Endothelial cell (in vitro differentiated cells): ENCODE results near the gene LTB4R. TPM values are rescaled to one million over a fixed set of nuclear protein-coding genes. Genes with fewer than 3 reads are reported as not detected.
"Not testable (repeated sequence)": the region's sequence is repeated elsewhere in the genome, so short reads cannot be mapped to it uniquely, and the experiment has no call there.

Source experiments
- DNase-seq: peaks from one replicate; pipeline ENCODE4 v3.0.0; 2021; ENCODE audit warnings: low spot score
- H3K27ac Mint-ChIP-seq: one replicate; pipeline ENCODE4 v1.8.0; 2021; ENCODE audit warnings: mixed read lengths, inconsistent platforms; ENCODE audit not compliant: unreplicated experiment
- H3K27me3 Mint-ChIP-seq: one replicate; pipeline ENCODE4 v1.8.0; 2021; ENCODE audit warnings: mild to moderate bottlenecking, moderate library complexity, mixed read lengths, inconsistent platforms; ENCODE audit not compliant: unreplicated experiment
- H3K36me3 Mint-ChIP-seq: one replicate; pipeline ENCODE4 v1.8.0; 2021; ENCODE audit warnings: mild to moderate bottlenecking, low read depth, mixed read lengths, inconsistent platforms; ENCODE audit not compliant: unreplicated experiment
- H3K4me1 Mint-ChIP-seq: one replicate; pipeline ENCODE4 v1.8.0; 2021; ENCODE audit warnings: mild to moderate bottlenecking, mixed read lengths, inconsistent platforms; ENCODE audit not compliant: unreplicated experiment
- H3K4me3 Mint-ChIP-seq: one replicate; pipeline ENCODE4 v1.8.0; 2021; ENCODE audit warnings: mild to moderate bottlenecking, mixed read lengths, inconsistent platforms; ENCODE audit not compliant: unreplicated experiment
- H3K9me3 Mint-ChIP-seq: one replicate; pipeline ENCODE4 v1.8.0; 2021; ENCODE audit warnings: mixed read lengths, inconsistent platforms; ENCODE audit not compliant: unreplicated experiment
- total RNA-seq: library from RNA; stranded (reverse); fragmentation: NEBNext Ultra II Directional; extraction: Animal tissue kit (Norgen Biotek cat#: 25700); gene quantifications from one replicate; pipeline ENCODE4 v1.2.1, GENCODE V29; 2021; ENCODE audit not compliant: unreplicated experiment
- TF ChIP-seq, protein P1 (sequence below): fragments of 200-600 bp; sonication (generic); IDR thresholded peaks from one replicate; pipeline ENCODE4 v1.5.0; 2021; ENCODE audit warnings: antibody characterized with exemption; ENCODE audit not compliant: unreplicated experiment

Gene LTB4R
- total RNA-seq, 1 donor from 2014 or later = 9.5 TPM

DNA sequence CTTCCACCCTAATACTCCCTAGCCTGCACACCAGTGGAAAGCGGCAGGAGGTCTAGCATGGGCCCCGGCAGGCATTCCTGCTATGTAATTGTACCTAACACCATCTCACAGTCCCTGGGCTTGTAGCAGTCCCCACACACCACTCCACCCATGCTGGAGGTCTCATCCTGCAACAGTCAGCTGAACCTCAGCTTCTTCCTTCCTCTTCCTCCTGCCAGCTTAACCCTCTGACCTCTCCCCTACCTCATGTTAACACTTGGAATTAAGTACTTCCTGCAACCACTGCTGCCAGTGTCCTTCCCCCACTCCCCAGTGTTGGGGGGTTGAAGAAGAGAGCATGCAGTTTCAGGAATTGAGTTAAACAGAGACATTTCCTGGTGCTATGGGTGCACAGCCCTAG is 16.0 kb downstream of the LTB4R start:
- no peaks in the 10 kb centered on the region for H3K9me3 Mint-ChIP-seq
- H3K27me3 Mint-ChIP-seq = peaks cover 18% of the 10 kb centered on the region
- H3K4me1 Mint-ChIP-seq = peaks cover 32% of the 10 kb centered on the region
- peaks cover 42% of the 10 kb centered on the region for H3K36me3 Mint-ChIP-seq
- TF ChIP-seq, protein P1, sequence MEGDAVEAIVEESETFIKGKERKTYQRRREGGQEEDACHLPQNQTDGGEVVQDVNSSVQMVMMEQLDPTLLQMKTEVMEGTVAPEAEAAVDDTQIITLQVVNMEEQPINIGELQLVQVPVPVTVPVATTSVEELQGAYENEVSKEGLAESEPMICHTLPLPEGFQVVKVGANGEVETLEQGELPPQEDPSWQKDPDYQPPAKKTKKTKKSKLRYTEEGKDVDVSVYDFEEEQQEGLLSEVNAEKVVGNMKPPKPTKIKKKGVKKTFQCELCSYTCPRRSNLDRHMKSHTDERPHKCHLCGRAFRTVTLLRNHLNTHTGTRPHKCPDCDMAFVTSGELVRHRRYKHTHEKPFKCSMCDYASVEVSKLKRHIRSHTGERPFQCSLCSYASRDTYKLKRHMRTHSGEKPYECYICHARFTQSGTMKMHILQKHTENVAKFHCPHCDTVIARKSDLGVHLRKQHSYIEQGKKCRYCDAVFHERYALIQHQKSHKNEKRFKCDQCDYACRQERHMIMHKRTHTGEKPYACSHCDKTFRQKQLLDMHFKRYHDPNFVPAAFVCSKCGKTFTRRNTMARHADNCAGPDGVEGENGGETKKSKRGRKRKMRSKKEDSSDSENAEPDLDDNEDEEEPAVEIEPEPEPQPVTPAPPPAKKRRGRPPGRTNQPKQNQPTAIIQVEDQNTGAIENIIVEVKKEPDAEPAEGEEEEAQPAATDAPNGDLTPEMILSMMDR = no peak
- peak overlapping the region; percentile 45 for H3K4me3 Mint-ChIP-seq
- no peak for DNase-seq
- H3K27ac Mint-ChIP-seq = no peak overlapping the region

DNA sequence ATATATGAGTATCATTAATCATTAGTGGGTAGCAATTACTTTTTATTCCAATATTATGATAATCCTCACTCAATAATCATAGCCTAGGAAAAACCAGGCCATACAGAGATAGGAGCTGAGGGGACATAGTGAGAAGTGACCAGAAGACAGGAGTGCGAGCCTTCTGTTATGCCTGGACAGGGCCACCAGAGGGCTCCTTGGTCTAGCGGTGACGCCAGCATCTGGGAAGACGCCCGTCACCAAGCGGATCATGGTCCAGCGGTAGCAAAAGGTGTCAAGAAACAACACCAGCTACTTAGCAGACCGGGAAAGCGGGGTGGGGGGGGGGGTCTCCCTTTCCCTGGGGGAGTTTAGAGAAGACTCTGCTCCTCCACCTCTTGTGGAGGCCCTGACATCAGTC is 16.6 kb downstream of the LTB4R start:
- H3K4me1 Mint-ChIP-seq = peaks cover 33% of the 10 kb centered on the region
- H3K4me3 Mint-ChIP-seq, H3K27ac Mint-ChIP-seq, H3K9me3 Mint-ChIP-seq: not testable (repeated sequence)
- TF ChIP-seq, protein P1 = peak; percentile 41
- peaks cover 15% of the 10 kb centered on the region for H3K27me3 Mint-ChIP-seq
- H3K36me3 Mint-ChIP-seq = peaks cover 40% of the 10 kb centered on the region
- DNase-seq = peak; percentile 52

DNA sequence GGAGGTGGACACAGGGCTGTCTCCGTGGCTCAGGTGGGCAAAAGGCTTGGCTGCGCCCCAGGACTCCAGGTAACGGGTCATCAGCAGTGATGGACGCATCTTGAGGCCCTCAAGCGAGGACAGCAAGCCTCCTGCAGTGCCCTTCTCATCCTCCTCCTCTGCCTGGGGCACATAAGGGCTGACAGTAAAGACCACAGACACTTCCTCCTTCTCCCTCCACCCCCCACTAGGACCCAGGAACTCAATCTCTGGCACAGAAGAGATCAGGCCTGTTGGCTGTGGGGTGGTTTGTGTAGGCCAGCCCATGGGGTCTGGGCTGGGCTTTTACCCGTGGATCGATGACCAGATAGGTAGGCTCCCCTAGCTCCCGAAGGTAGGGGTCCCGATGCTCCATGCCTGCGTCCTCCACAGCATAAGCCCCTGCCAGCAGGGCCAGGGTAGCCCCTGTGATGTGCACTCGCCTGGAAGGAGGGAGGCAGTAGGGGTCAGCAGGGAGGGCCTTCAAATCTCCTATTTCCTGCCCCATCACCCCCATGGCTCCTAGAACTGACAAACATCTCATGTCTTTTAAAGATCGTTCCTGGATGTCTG is 17.9 kb downstream of the LTB4R start:
- DNase-seq = no peak
- Mint-ChIP-seq H3K27ac (no peak overlapping the region), H3K9me3 (no peaks in the 10 kb centered on the region), H3K27me3 (peaks cover 15% of the 10 kb centered on the region), H3K4me1 (peaks cover 33% of the 10 kb centered on the region), H3K4me3 (no peak overlapping the region), H3K36me3 (peaks cover 31% of the 10 kb centered on the region)
- TF ChIP-seq, protein P1 = no peak

DNA sequence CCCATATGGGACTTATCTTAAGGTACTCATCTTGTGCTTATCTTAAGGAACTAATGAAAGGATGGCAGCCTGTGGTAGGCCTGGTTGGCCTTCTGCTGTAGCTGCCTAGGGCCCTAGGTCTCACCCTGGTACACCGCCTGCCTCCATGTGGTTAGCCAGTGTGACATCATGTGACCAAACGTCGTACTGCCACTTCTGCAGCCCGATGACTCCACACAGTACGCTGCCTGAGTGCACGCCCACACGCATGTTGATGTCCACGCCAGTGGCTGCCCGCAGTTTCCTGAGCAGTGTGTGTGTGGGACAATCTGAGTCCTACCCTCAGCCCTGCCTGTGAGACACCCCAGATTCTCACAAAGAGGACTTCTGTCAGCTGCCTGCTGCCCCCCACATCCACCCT is 18.4 kb downstream of the LTB4R start:
- no peak overlapping the region for H3K27ac Mint-ChIP-seq
- TF ChIP-seq, protein P1 = no peak
- no peaks in the 10 kb centered on the region for H3K9me3 Mint-ChIP-seq
- H3K4me1 Mint-ChIP-seq = peaks cover 33% of the 10 kb centered on the region
- H3K4me3 Mint-ChIP-seq = no peak overlapping the region
- peaks cover 18% of the 10 kb centered on the region for H3K27me3 Mint-ChIP-seq
- peaks cover 28% of the 10 kb centered on the region for H3K36me3 Mint-ChIP-seq
- no peak for DNase-seq

DNA sequence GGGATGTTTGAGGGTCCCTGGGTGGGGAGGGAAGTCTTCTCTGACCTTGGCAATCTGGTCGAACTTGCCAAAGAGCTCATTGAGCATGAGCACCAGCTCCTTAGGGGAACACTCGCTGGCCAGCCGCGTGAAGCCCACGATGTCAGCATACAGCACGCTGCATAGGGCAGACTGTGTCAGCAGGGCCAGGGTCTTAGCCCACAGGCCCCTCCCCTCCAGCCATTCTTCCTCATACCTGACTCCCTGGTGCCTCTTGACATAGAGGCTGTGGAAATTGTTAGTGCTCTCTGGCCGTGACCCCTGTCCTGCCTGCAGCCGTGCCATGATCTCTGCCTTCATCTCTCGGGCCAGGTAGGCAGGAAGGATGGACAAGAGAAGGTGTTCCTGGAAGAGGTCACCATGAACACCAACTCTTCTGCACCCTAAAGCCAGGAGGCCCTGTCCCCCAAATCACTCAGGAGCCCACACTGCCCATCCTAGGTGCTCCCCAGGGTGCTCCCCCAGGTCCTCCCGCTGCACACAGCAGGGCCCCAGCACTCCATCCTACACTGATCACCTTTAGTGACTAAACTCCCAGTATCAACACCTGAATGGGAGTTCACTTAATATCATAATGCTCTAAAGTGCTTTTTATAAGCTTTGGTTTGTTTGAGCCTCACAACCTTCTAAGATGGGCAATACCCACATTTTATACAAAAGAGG is 19.8 kb downstream of the LTB4R start:
- Mint-ChIP-seq H3K4me1 (peaks cover 45% of the 10 kb centered on the region), H3K4me3 (no peak overlapping the region), H3K27ac (no peak overlapping the region), H3K27me3 (peaks cover 22% of the 10 kb centered on the region), H3K36me3 (peaks cover 23% of the 10 kb centered on the region), H3K9me3 (no peaks in the 10 kb centered on the region)
- TF ChIP-seq, protein P1 = no peak
- DNase-seq = no peak
